Uterus (tissue), 4 donors: Measurements from ENCODE around the gene TDRKH. TPM values are rescaled to one million over a fixed set of nuclear protein-coding genes. Genes with fewer than 3 reads are reported as not detected.

Source experiments
- DNase-seq, 2 donors: peaks; one replicate each; pipeline ENCODE4 v3.0.0-alpha.2; 2019 to 2020
- H3K27ac ChIP-seq, 2 donors: fragments of 200-600 bp; sonication (generic); 1 replicate in 1 of 2; 2 replicates in 1 of 2; pipeline ENCODE4 v1.5.1; 2016 to 2018
- H3K27me3 ChIP-seq, 2 donors: fragments of 200-600 bp; sonication (generic); one replicate each; pipeline ENCODE4 v1.5.1; 2018 to 2019; ENCODE audit warnings: control low read depth in 1 of 2
- H3K36me3 ChIP-seq, 2 donors: fragments of 200-600 bp; sonication (generic); one replicate each; pipeline ENCODE4 v1.5.1; 2019; ENCODE audit warnings: control low read depth in 1 of 2
- H3K4me1 ChIP-seq, 2 donors: fragments of 200-600 bp; sonication (generic); one replicate each; pipeline ENCODE4 v1.5.1; 2018 to 2019; ENCODE audit warnings: control low read depth in 1 of 2
- H3K4me3 ChIP-seq, 2 donors: fragments of 200-600 bp; sonication (generic); 1 replicate in 1 of 2; 2 replicates in 1 of 2; pipeline ENCODE4 v1.5.1; 2018 to 2019; ENCODE audit warnings: mild to moderate bottlenecking in 1 of 2
- H3K9me3 ChIP-seq, 2 donors: fragments of 200-600 bp; sonication (generic); one replicate each; pipeline ENCODE4 v1.5.1; 2019; ENCODE audit warnings: control low read depth in 1 of 2
- POLR2A ChIP-seq, 2 donors: fragments of 450-650 bp; IDR thresholded peaks; one replicate each; pipeline ENCODE4 v1.6.1; 2016; ENCODE audit warnings: antibody characterized with exemption in 2 of 2, mild to moderate bottlenecking in 1 of 2, moderate library complexity in 1 of 2
- intact Hi-C: fragments of 100-400 bp; cut with DNase I; formaldehyde crosslinking; loops from one replicate; pipeline ENCODE4 v1.15.1; 2023; ENCODE audit warnings: low total_unique reads
- total RNA-seq, 4 donors: library from RNA; depleted of rRNA in 3 of 4; stranded (reverse); fragments of >200 nt in 3 of 4; gene quantifications; one replicate each; pipeline versions ENCODE4 v1.1.0 to v1.2.4, GENCODE V29; 2014 to 2023
- TF ChIP-seq, protein P1 (sequence below), 4 experiments: fragments of 200-600 bp in 2 of 4; fragments of 450-650 bp in 2 of 4; sonication (generic) in 2 of 4; IDR thresholded peaks; one replicate each; pipeline ENCODE4 v1.5.1; 2016 to 2019; ENCODE audit warnings: antibody characterized with exemption in 4 of 4, mild to moderate bottlenecking in 2 of 4, moderate library complexity in 1 of 4
- donor health status: DM: yes; HTN: yes; CAD: no.

The TDRKH gene
- total RNA-seq, 4 donors from 2014 or later, result 0.26 to 6.8 (median 1.8) TPM

GRCh38 chr1:151816548-151817352 is 26.4 kb upstream of the TDRKH start:
- Histone ChIP-seq H3K9me3 (no peaks in the 10 kb centered on the region), H3K36me3 (no peaks in the 10 kb centered on the region), H3K4me1 (no peaks in the 10 kb centered on the region), H3K27ac (no peak overlapping the region), H3K4me3 (no peak overlapping the region), H3K27me3 (no peaks in the 10 kb centered on the region)
- no peak for DNase-seq
- intact Hi-C loops, result no loop called here
- TF ChIP-seq, protein P1, sequence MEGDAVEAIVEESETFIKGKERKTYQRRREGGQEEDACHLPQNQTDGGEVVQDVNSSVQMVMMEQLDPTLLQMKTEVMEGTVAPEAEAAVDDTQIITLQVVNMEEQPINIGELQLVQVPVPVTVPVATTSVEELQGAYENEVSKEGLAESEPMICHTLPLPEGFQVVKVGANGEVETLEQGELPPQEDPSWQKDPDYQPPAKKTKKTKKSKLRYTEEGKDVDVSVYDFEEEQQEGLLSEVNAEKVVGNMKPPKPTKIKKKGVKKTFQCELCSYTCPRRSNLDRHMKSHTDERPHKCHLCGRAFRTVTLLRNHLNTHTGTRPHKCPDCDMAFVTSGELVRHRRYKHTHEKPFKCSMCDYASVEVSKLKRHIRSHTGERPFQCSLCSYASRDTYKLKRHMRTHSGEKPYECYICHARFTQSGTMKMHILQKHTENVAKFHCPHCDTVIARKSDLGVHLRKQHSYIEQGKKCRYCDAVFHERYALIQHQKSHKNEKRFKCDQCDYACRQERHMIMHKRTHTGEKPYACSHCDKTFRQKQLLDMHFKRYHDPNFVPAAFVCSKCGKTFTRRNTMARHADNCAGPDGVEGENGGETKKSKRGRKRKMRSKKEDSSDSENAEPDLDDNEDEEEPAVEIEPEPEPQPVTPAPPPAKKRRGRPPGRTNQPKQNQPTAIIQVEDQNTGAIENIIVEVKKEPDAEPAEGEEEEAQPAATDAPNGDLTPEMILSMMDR (IDR thresholded peaks at IDR 0.05), result no peak
- no peak for TF ChIP-seq POLR2A (IDR thresholded peaks at IDR 0.05)

GRCh38 chr1:151815716-151816327 is 25.5 kb upstream of the TDRKH start:
- Histone ChIP-seq H3K4me1 (no peaks in the 10 kb centered on the region), H3K36me3 (no peaks in the 10 kb centered on the region), H3K27ac (no peak overlapping the region), H3K9me3 (no peaks in the 10 kb centered on the region), H3K27me3 (no peaks in the 10 kb centered on the region), H3K4me3 (no peak overlapping the region)
- TF ChIP-seq POLR2A (IDR thresholded peaks at IDR 0.05), result no peak
- TF ChIP-seq, protein P1 (IDR thresholded peaks at IDR 0.05), result no peak
- no peak for DNase-seq
- intact Hi-C loops, result no loop called here

DNA sequence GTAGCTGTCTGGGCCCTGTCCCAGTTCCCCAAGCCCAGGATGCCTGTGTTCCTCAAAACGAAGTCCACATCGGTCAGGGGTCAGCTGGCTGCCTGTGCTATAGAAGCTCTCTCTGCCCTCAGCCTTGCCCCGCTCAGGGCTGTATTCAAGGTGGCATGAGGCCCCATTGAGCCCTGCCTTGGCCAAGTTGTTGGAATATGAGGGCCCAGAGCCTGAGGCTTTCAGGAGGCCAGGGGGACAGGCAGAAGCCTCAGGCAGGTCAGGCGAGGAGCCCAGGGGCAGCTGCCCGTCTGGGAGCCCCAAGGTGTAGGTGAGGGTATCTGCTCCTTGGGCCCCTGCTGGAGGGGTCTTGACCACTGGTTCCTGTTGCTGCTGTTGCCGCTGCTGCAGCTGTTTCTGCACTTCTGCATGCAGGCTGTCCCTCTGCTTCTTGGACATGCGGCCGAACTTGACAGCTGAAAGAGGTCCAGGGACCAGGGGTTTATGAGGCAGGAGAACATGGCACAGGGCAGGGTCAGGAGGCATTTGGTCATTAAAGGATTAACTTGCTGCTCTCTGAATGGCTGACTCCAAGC is 24.8 kb upstream of the TDRKH start:
- no peaks in the 10 kb centered on the region for H3K36me3 ChIP-seq
- H3K4me3 ChIP-seq, result no peak overlapping the region
- no peak overlapping the region for H3K27ac ChIP-seq
- no peaks in the 10 kb centered on the region for H3K4me1 ChIP-seq
- DNase-seq, result no peak
- no peaks in the 10 kb centered on the region for H3K9me3 ChIP-seq
- H3K27me3 ChIP-seq, result no peaks in the 10 kb centered on the region
- intact Hi-C loops, result no loop called here
- TF ChIP-seq POLR2A (IDR thresholded peaks at IDR 0.05), result no peak
- TF ChIP-seq, protein P1 (IDR thresholded peaks at IDR 0.05), result no peak

- no peaks in the 10 kb centered on the region for H3K36me3 ChIP-seq
- H3K27ac ChIP-seq, result no peak overlapping the region
- H3K9me3 ChIP-seq, result no peaks in the 10 kb centered on the region
- no peak overlapping the region for H3K4me3 ChIP-seq
- no peak for DNase-seq
- H3K4me1 ChIP-seq, result no peaks in the 10 kb centered on the region
- intact Hi-C loops, result no loop called here
- H3K27me3 ChIP-seq, result no peaks in the 10 kb centered on the region
- TF ChIP-seq, protein P1 (IDR thresholded peaks at IDR 0.05), result no peak
- no peak for TF ChIP-seq POLR2A (IDR thresholded peaks at IDR 0.05)
Measured at GRCh38 chr1:151814426-151814825, 24.1 kb upstream of the TDRKH start.
